Endothelial cell of umbilical vein (primary cell): ENCODE data around the gene RHD. TPM values are rescaled to one million over a fixed set of nuclear protein-coding genes. Genes with fewer than 3 reads are reported as not detected.

Experiments
- BruUV-seq: library from RNA; stranded (reverse); fragments of 400-500 nt; replicated peaks from 2 replicates; lab custom pipeline; 2021; lab: Mats Ljungman, UMichigan
- CTCF ChIA-PET: fragments of 300-600, 350-600 bp; sonication (Branson Sonifier 250); formaldehyde crosslinking; loops from one replicate; lab custom pipeline; 2021; ENCODE audit warnings: antibody characterized with exemption, inconsistent platforms; lab: Charles Lee
- POLR2A ChIA-PET: fragments of 300-600, 350-600 bp; sonication (Branson Sonifier 250); formaldehyde crosslinking; loops from one replicate; lab custom pipeline; 2021; ENCODE audit warnings: antibody characterized with exemption, inconsistent platforms; lab: Charles Lee
- DNase-seq: peaks from one replicate; pipeline ENCODE4 v3.0.0-alpha.2; 2011; ENCODE audit warnings: low read depth, low spot score
- FAIRE-seq: peaks from 2 replicates; lab custom pipeline; 2011; peaks lifted over from hg19 to GRCh38; lab: Jason Lieb, UNC
- H2AFZ ChIP-seq: 2 replicates; pipeline ENCODE4 v1.6.0; 2012; ENCODE audit warnings: low read depth, low read length, control low read depth, inconsistent platforms
- H3K27ac ChIP-seq: 2 replicates; pipeline ENCODE4 v1.5.1; 2011; ENCODE audit warnings: low read depth, mild to moderate bottlenecking, control low read depth, low read length, moderate library complexity; ENCODE audit not compliant: insufficient read depth
- H3K27me3 ChIP-seq, 2 experiments: 2 replicates each; pipeline versions ENCODE4 v1.6.0 to v1.6.1; 2011; ENCODE audit warnings: low read length in 2 of 2, mixed read lengths in 1 of 2; ENCODE audit not compliant: control insufficient read depth in 2 of 2, insufficient read depth in 2 of 2
- H3K36me3 ChIP-seq, 2 experiments: 2 replicates in 1 of 2; 3 replicates in 1 of 2; pipeline ENCODE4 v1.5.1; 2011; ENCODE audit warnings: low read length in 2 of 2, mild to moderate bottlenecking in 1 of 2, moderate library complexity in 1 of 2; ENCODE audit not compliant: control insufficient read depth in 2 of 2, insufficient read depth in 2 of 2; ENCODE audit errors: extremely low read depth in 1 of 2
- H3K4me1 ChIP-seq: 3 replicates; pipeline ENCODE4 v1.5.1; 2011; ENCODE audit warnings: mild to moderate bottlenecking, low read length; ENCODE audit not compliant: control insufficient read depth, insufficient read depth; ENCODE audit errors: extremely low read depth
- H3K4me2 ChIP-seq: 2 replicates; pipeline ENCODE4 v1.6.1; 2011; ENCODE audit warnings: low read length, control low read depth, mixed read lengths; ENCODE audit not compliant: insufficient read depth
- H3K4me3 ChIP-seq, 3 experiments: fragments of 200-600 bp in 1 of 3; sonication (generic), shearing (Covaris generic) in 1 of 3; replicated peaks in 1 of 3; 2 replicates each; pipeline ENCODE4 v1.5.1; 2011 to 2016; ENCODE audit warnings: control low read depth in 3 of 3, low read length in 3 of 3, mild to moderate bottlenecking in 2 of 3, inconsistent platforms in 1 of 3, low read depth in 1 of 3, moderate library complexity in 1 of 3; ENCODE audit not compliant: insufficient read depth in 1 of 3
- H3K79me2 ChIP-seq: 2 replicates; pipeline ENCODE4 v1.6.0; 2012; ENCODE audit warnings: low read length, inconsistent platforms; ENCODE audit not compliant: control insufficient read depth, insufficient read depth
- H3K9ac ChIP-seq: replicated peaks from 2 replicates; pipeline ENCODE3; 2011; ENCODE audit warnings: low read length, control low read depth; ENCODE audit not compliant: insufficient read depth; ENCODE audit errors: extremely low read depth
- H3K9me1 ChIP-seq: replicated peaks from 3 replicates; pipeline ENCODE4 v1.6.0; 2011; ENCODE audit warnings: mild to moderate bottlenecking, low read length; ENCODE audit not compliant: control insufficient read depth, insufficient read depth; ENCODE audit errors: extremely low read depth
- H3K9me3 ChIP-seq: replicated peaks from 2 replicates; pipeline ENCODE4 v1.5.1; 2012; ENCODE audit warnings: low read length, inconsistent platforms; ENCODE audit not compliant: control insufficient read depth, insufficient read depth
- H4K20me1 ChIP-seq: replicated peaks from 2 replicates; pipeline ENCODE3; 2011; ENCODE audit warnings: mild to moderate bottlenecking, low read length; ENCODE audit not compliant: control insufficient read depth, insufficient read depth; ENCODE audit errors: extremely low read depth
- EZH2 ChIP-seq: IDR thresholded peaks from 2 replicates; pipeline ENCODE4 v1.6.1; 2012; ENCODE audit warnings: borderline replicate concordance, low read depth, mild to moderate bottlenecking, moderate library complexity, low read length, inconsistent platforms; ENCODE audit not compliant: severe bottlenecking
- GATA2 ChIP-seq: IDR thresholded peaks from 2 replicates; pipeline ENCODE4 v1.7.0; 2011; ENCODE audit warnings: low read depth, mild to moderate bottlenecking, moderate library complexity, mixed read lengths, low read length; ENCODE audit not compliant: insufficient read length, insufficient read depth
- JUN ChIP-seq: IDR thresholded peaks from 2 replicates; pipeline ENCODE4 v1.6.1; 2011; ENCODE audit warnings: borderline replicate concordance, low read depth; ENCODE audit not compliant: insufficient read length, insufficient read depth
- POLR2A ChIP-seq: IDR thresholded peaks from 2 replicates; pipeline ENCODE4 v1.6.1; 2012; ENCODE audit warnings: low read depth, mild to moderate bottlenecking, control low read depth, low read length
- POLR2AphosphoS5 ChIP-seq: IDR thresholded peaks from 2 replicates; pipeline ENCODE4 v1.6.1; 2012; ENCODE audit warnings: low read depth, mild to moderate bottlenecking, control low read depth, low read length, moderate library complexity; ENCODE audit not compliant: insufficient read depth
- dilution Hi-C: fragments of 300-500 bp; cut with MboI; formaldehyde crosslinking; loops from one replicate; pipeline ENCODE4 v1.15.0; 2019; ENCODE audit warnings: low sequenced_read_pairs; ENCODE audit not compliant: extremely low pct_ligation_motif_present
- intact Hi-C: fragments of 100-400 bp; cut with micrococcal nuclease; formaldehyde crosslinking; loops from one replicate; pipeline ENCODE4 v1.10.0; 2022
- polyA plus RNA-seq, 4 experiments: library from polyadenylated mRNA; depleted of rRNA in 3 of 4; stranded (reverse) in 3 of 4; unstranded in 1 of 4; fragments of >200 nt; gene quantifications; 2 replicates each; pipeline versions ENCODE4 v1.2.1 to v1.2.3, GENCODE V29; 2011 to 2012; ENCODE audit warnings: missing spikeins in 1 of 4
- total RNA-seq: library from RNA; stranded (reverse); gene quantifications from 2 replicates; pipeline ENCODE4 v1.2.3, GENCODE V29; 2021
- TF ChIP-seq, protein P1 (sequence below): IDR thresholded peaks from 2 replicates; pipeline ENCODE4 v1.6.1; 2011; ENCODE audit not compliant: insufficient read depth, insufficient read length

The RHD gene
- total and polyA plus RNA-seq, 2 donors (not counting 3 experiments of a cell fraction or from before 2014, with no cell fraction given), result not detected

DNA sequence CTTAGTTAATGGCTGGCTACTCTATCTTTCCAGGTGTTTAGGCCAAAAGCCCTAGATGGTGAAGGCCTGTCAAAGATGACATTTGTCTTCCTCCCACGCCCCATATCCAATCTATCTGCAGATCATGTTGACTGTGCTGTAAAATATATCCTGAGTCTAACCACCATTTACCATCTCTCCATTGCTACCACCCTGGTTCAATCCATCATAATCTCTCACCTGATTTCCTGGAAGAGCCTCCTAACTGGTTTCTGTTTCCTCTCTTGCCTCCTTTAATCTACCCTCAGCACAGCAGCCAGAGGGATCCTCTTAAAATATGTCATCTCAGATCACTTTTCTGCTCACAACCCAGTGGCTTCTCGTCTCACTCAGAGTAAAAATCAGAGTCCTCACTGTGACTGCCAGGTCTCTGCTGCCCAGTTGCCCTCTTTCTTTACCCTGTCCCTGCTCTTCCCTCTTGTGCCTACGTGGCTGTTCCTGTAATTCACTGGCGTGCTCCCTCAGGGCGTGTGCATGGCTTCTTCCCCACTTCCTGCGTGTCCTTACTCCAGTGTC is 83.6 kb downstream of the RHD start:
- no peaks in the 10 kb centered on the region for H3K79me2 ChIP-seq
- H3K4me3 ChIP-seq, result no peak overlapping the region
- peaks cover 6% of the 10 kb centered on the region for H3K4me1 ChIP-seq
- H3K9ac ChIP-seq, result no peak overlapping the region
- FAIRE-seq (no peak), DNase-seq (no peak)
- H2AFZ ChIP-seq, result no peak overlapping the region
- dilution Hi-C loops, result no loop called here
- H3K27me3 ChIP-seq, result no peaks in the 10 kb centered on the region
- peaks cover 4% of the 10 kb centered on the region for H3K9me1 ChIP-seq
- H3K27ac ChIP-seq, result no peak overlapping the region
- intact Hi-C loops, result no loop called here
- H3K9me3 ChIP-seq, result no peaks in the 10 kb centered on the region
- ChIA-PET POLR2A (no interaction called here), CTCF (no interaction called here)
- TF ChIP-seq POLR2A, result no peak
- H3K36me3 ChIP-seq, result peaks cover 9 to 10% of the 10 kb centered on the region in 2 experiments
- peaks cover 2% of the 10 kb centered on the region for H4K20me1 ChIP-seq
- no peak overlapping the region for H3K4me2 ChIP-seq
- no TSS peak for BruUV-seq

DNA sequence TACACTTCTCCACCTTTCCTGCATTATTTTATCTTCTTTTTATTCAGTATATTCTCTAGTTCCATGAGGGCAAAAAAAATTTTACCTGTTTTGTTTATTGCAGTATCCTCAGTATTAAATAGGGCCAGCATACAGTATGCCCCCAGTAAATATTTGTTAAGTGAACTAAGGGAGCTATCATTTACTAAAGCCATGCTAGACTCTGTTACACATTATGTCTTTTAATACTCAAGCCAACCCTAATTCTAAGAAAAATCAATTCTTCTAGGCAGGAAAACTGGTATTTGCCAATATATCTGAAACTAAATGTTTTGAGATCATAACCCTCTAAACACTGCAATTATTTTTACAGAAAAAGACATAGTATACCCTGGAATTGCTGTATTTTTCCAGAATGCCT is 84.1 kb downstream of the RHD start:
- Histone ChIP-seq H3K9ac (no peak overlapping the region), H3K4me1 (peaks cover 11% of the 10 kb centered on the region), H3K4me3 (no peak overlapping the region), H3K27ac (no peak overlapping the region), H3K79me2 (no peaks in the 10 kb centered on the region), H3K9me3 (no peaks in the 10 kb centered on the region), H3K27me3 (no peaks in the 10 kb centered on the region), H3K36me3 (peaks cover 9 to 10% of the 10 kb centered on the region in 2 experiments), H4K20me1 (peaks cover 2% of the 10 kb centered on the region), H3K9me1 (peaks cover 4% of the 10 kb centered on the region), H2AFZ (no peak overlapping the region), H3K4me2 (no peak overlapping the region)
- ChIA-PET CTCF (no interaction called here), POLR2A (no interaction called here)
- TF ChIP-seq EZH2 (no peak), GATA2 (no peak), JUN (no peak), POLR2A (no peak), POLR2AphosphoS5 (no peak)
- TF ChIP-seq, protein P1, sequence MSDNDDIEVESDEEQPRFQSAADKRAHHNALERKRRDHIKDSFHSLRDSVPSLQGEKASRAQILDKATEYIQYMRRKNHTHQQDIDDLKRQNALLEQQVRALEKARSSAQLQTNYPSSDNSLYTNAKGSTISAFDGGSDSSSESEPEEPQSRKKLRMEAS, result no peak
- no TSS peak for BruUV-seq
- intact Hi-C loops, result no loop called here
- DNase-seq (no peak), FAIRE-seq (no peak)
- dilution Hi-C loops, result no loop called here
